ENCODE data around the gene ARHGAP26. TPM values are rescaled to one million over a fixed set of nuclear protein-coding genes. Genes with fewer than 3 reads are reported as not detected.

Gene ARHGAP26
- total RNA-seq, 1 donor from 2014 or later, result 20.1 TPM

DNA sequence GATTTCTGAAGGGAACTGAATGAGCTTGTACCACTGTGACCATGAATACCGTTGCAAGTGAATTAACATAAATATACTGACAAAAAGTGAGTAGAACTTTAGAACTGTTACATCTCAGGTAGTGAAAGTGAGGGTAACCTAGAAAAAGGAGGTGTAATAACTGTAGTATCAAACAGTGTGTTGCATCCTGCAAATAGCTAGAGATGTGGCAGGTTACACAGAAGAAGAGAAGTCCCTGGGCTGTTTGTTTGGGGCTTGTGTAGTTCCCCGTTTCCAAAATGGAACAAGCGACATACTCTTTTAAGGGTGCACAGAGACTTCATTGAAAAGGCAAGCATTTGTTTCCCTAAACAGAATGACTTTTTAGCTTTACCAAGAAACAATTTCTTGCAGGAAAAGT lies 418.5 kb downstream of the ARHGAP26 start:
- TF ChIP-seq, protein P1, sequence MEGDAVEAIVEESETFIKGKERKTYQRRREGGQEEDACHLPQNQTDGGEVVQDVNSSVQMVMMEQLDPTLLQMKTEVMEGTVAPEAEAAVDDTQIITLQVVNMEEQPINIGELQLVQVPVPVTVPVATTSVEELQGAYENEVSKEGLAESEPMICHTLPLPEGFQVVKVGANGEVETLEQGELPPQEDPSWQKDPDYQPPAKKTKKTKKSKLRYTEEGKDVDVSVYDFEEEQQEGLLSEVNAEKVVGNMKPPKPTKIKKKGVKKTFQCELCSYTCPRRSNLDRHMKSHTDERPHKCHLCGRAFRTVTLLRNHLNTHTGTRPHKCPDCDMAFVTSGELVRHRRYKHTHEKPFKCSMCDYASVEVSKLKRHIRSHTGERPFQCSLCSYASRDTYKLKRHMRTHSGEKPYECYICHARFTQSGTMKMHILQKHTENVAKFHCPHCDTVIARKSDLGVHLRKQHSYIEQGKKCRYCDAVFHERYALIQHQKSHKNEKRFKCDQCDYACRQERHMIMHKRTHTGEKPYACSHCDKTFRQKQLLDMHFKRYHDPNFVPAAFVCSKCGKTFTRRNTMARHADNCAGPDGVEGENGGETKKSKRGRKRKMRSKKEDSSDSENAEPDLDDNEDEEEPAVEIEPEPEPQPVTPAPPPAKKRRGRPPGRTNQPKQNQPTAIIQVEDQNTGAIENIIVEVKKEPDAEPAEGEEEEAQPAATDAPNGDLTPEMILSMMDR (IDR thresholded peaks at IDR 0.05; ENCODE audit: partially characterized antibody, unreplicated experiment), result no peak
- Mint-ChIP-seq H3K27me3 (ENCODE audit: unreplicated experiment) (no peaks in the 10 kb centered on the region), H3K36me3 (ENCODE audit: unreplicated experiment) (no peaks in the 10 kb centered on the region), H3K27ac (ENCODE audit: unreplicated experiment) (no peak overlapping the region), H3K4me1 (ENCODE audit: low read depth, unreplicated experiment) (no peaks in the 10 kb centered on the region), H3K4me3 (ENCODE audit: unreplicated experiment) (no peak overlapping the region), H3K9me3 (ENCODE audit: unreplicated experiment) (no peaks in the 10 kb centered on the region)
- DNase-seq, result no peak

DNA sequence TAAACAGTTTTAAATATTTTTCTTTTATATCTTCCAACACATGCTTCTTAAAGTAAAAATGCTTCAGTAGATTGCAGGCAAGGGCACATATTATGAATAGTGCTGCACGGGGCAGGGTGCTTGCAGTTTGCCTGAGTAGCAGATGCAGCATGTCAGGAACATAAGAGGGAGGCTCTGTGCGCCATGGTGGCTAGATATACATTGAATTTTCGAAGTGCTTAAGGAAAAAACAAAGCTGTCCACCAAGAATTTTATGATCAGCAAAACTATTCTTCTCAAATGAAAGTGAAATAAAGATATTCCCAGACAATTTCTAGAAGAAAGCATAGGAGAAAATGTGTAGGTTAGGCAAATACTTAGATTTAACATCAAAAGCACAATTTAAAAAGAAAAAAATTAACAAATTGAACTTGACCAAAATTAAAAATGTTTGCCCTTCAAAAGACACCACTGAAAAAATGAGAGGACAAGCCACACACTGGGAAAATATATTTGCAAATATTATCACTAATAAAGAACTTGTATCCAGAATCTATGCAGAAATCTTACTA lies 420.2 kb downstream of the ARHGAP26 start:
- H3K27ac Mint-ChIP-seq (ENCODE audit: unreplicated experiment), result no peak overlapping the region
- H3K9me3 Mint-ChIP-seq (ENCODE audit: unreplicated experiment), result no peaks in the 10 kb centered on the region
- H3K4me3 Mint-ChIP-seq (ENCODE audit: unreplicated experiment), result no peak overlapping the region
- H3K27me3 Mint-ChIP-seq (ENCODE audit: unreplicated experiment), result no peaks in the 10 kb centered on the region
- H3K4me1 Mint-ChIP-seq (ENCODE audit: low read depth, unreplicated experiment), result no peaks in the 10 kb centered on the region
- TF ChIP-seq, protein P1 (IDR thresholded peaks at IDR 0.05; ENCODE audit: partially characterized antibody, unreplicated experiment), result no peak
- H3K36me3 Mint-ChIP-seq (ENCODE audit: unreplicated experiment), result no peaks in the 10 kb centered on the region
- DNase-seq, result no peak

DNA sequence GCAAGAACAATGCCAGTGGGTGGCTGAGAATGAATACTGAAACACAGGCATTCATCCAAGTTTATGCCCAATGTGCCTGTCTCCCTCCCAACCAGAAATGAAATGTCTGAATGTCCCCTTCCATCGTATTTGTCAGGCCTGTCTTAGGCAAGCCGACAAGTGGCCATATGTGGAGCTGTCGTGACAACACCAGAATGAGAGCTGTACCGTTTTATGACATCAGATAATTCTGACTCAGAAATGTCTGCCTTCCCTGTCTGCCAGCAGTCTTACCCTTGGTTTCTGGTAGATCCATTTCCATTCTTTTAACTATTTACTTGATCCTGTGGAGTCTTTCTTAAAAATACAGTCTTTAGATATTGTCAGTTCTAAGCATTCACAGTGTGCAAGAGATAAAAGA lies 421.5 kb downstream of the ARHGAP26 start:
- H3K9me3 Mint-ChIP-seq (ENCODE audit: unreplicated experiment), result no peaks in the 10 kb centered on the region
- TF ChIP-seq, protein P1 (IDR thresholded peaks at IDR 0.05; ENCODE audit: partially characterized antibody, unreplicated experiment), result no peak
- H3K4me3 Mint-ChIP-seq (ENCODE audit: unreplicated experiment), result no peak overlapping the region
- no peaks in the 10 kb centered on the region for H3K27me3 Mint-ChIP-seq (ENCODE audit: unreplicated experiment)
- H3K36me3 Mint-ChIP-seq (ENCODE audit: unreplicated experiment), result no peaks in the 10 kb centered on the region
- H3K27ac Mint-ChIP-seq (ENCODE audit: unreplicated experiment), result no peak overlapping the region
- no peak for DNase-seq
- no peaks in the 10 kb centered on the region for H3K4me1 Mint-ChIP-seq (ENCODE audit: low read depth, unreplicated experiment)

DNA sequence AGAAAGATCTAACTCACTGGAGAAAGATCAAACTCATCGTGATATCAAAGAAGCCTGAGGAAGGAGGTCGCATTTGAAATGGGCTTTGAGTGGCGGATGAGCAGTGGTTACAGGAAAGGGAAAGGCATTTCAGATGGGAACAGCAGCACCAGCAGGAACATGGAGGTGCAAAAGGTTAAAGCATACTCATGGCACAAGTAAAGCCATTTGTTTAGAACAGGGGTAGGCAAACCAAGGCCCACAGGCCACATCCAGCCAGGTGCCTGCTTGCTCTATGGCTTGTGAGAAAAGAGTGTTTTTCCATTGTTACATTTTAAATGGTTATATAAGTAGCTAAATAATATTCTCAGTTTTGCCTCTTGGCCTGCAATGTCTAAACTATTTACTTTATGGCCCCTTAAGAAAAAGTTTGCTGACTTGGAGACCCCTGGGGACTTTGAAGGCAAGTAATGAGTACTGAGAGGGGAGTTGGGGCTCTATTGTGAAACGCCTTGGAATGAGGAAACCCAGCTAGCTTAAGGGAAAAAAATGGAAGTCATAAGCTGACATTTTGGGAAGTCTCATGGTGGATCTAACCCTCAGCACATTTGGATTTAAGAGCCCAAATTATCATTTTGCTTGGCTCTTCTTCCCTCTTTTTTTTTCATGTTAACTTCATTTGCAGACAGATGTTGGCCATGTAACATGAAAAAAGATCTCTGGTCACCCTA lies 422.2 kb downstream of the ARHGAP26 start:
- Mint-ChIP-seq H3K36me3 (ENCODE audit: unreplicated experiment) (peaks cover 2% of the 10 kb centered on the region), H3K9me3 (ENCODE audit: unreplicated experiment) (no peaks in the 10 kb centered on the region), H3K4me1 (ENCODE audit: low read depth, unreplicated experiment) (no peaks in the 10 kb centered on the region), H3K4me3 (ENCODE audit: unreplicated experiment) (no peak overlapping the region), H3K27ac (ENCODE audit: unreplicated experiment) (no peak overlapping the region), H3K27me3 (ENCODE audit: unreplicated experiment) (no peaks in the 10 kb centered on the region)
- TF ChIP-seq, protein P1 (IDR thresholded peaks at IDR 0.05; ENCODE audit: partially characterized antibody, unreplicated experiment), result no peak
- DNase-seq, result no peak

DNA sequence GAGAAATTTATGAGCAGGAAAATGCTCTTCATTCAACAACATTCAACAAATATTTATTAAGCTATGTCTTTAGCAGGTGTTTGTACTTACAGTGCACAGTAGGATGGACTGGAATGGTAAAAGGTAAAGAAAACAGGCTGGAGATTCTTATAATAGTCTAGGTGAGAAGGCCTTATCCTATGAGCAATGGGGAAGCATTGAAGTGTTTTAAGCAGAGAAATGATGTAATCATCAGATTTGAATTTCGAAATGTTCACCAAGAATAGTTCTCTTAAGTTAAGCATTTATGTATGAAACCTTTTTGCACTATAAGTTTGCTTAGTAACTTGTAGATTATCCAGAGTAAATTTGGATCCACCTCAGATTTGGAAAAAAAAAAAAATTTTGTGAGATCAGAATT lies 424.0 kb downstream of the ARHGAP26 start:
- Mint-ChIP-seq H3K4me3 (ENCODE audit: unreplicated experiment) (no peak overlapping the region), H3K4me1 (ENCODE audit: low read depth, unreplicated experiment) (no peaks in the 10 kb centered on the region), H3K9me3 (ENCODE audit: unreplicated experiment) (peaks cover 6% of the 10 kb centered on the region)

More for the DNA sequence above, 424.0 kb downstream of the ARHGAP26 start:
- DNase-seq, result no peak
- Mint-ChIP-seq H3K27ac (ENCODE audit: unreplicated experiment) (no peak overlapping the region), H3K27me3 (ENCODE audit: unreplicated experiment) (no peaks in the 10 kb centered on the region), H3K36me3 (ENCODE audit: unreplicated experiment) (peaks cover 8% of the 10 kb centered on the region)
- TF ChIP-seq, protein P1 (IDR thresholded peaks at IDR 0.05; ENCODE audit: partially characterized antibody, unreplicated experiment), result no peak

Measured in glutamatergic neuron (in vitro differentiated cells).